Left hindlimb (tissue), 1 donor: ENCODE measurements around the gene BICC1.

ENCODE experiments used
- DNase-seq: peaks from one replicate; pipeline ENCODE4 v3.0.0-alpha.2; 2018

BICC1 gene

GRCh38 chr10:58715061-58715460 is 202.4 kb downstream of the BICC1 start:
- no peak for DNase-seq

DNA sequence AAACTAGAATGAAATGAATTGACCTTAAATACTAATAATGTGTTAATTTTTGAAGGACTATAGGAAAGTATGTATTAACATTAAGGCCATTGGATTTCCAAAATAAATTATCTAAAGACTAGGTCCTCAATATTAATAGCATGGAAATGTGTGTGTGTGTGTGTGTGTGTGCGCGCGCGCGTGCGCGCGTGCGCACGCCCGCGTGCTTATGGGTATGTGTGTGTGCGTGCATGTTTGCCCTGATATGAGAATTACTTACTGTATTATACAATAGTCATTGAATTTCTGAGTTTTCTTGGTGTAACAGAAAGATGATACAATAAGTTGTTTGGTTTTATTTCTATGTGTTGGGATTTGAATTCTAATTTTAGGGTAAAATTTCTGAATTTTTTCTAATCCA is 205.9 kb downstream of the BICC1 start:
- DNase-seq = no peak

GRCh38 chr10:58721601-58722281 is 209.1 kb downstream of the BICC1 start:
- DNase-seq = peak; percentile 67

- DNase-seq = no peak
These were observed 210.5 kb downstream of the BICC1 start for GRCh38 chr10:58723186-58723585.

- no peak for DNase-seq
These were observed 211.3 kb downstream of the BICC1 start for GRCh38 chr10:58723966-58724365.

- no peak for DNase-seq
These were observed 212.1 kb downstream of the BICC1 start for GRCh38 chr10:58724781-58725180.

DNA sequence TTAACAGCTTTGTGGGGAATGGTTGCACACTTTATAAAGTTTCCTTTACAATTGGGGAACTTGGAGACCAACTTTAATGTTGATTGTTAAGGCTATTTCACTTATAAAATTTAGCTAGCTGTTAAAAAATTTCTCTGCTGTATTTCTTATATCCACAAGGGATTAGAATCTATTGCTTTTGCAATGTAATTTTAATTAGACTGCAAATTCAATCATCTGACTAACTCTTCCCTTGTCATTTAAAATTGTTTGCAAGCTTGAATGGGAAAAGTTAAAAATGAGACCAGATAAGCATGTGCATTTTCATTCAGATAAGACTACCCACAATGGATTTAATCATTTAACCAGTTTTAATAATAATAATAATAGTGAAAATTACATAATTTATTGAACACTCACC is 213.2 kb downstream of the BICC1 start:
- DNase-seq = no peak

DNA sequence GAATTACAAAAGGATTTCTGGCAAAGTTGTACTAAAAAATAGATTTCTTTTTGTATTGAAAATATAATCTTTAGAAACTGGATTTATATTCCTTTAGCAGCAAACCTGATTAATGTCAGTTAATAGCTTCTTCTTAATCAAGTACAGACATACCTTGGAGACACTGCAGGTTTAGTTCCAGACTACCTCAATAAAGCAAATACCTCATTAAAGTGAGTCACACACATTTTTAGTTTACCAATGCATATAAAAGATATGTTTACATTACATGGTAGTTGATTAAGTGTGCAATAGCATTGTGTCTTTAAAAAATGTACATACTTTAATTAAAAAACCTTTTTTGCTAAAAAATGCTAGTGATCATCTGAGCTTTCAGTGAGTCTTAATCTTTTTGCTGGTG is 215.0 kb downstream of the BICC1 start:
- no peak for DNase-seq

DNA sequence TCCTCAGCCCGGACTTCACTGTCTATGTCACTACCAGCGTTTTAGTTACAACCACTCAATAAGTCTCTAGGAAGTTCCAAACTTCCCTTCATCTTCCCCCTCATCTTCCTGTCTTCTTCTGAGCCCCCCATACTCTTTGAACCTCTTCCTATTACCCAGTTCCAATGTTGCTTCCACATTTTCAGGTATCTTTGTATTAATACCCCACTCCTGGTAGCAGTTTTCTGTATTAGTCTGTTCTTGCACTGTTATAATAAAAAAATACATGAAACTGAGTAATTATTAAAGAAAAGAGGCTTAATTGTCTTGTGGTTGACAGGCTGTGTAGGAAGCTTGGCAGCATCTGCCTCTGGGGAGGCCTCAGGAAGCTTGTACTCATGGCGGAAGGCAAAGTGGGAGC is 218.6 kb downstream of the BICC1 start:
- DNase-seq = no peak

GRCh38 chr10:58733436-58733835 is 220.8 kb downstream of the BICC1 start:
- DNase-seq = no peak

GRCh38 chr10:58734116-58734515 is 221.4 kb downstream of the BICC1 start:
- no peak for DNase-seq

GRCh38 chr10:58734664-58735063 is 222.0 kb downstream of the BICC1 start:
- DNase-seq = no peak

GRCh38 chr10:58735087-58735486 is 222.4 kb downstream of the BICC1 start:
- DNase-seq = no peak

GRCh38 chr10:58740620-58741369 is 228.1 kb downstream of the BICC1 start:
- DNase-seq = no peak

DNA sequence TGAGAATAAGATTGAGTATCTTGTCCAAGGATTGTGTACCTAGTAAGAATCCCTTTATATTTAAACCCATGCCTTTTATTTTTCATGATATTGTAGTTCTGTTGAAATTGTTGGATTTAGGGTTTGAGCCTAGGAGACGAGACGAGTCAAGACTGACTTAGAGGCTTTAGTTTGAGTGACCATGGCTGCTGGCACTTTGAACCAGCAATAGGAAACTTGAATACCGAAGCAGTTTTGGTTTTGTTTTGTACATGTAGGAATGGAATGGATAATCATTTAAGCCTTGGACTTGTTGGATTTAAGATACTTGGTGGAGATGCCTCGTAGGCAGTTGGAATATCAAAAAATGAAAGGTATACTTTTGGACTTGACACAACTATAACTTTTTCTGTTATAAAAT is 229.0 kb downstream of the BICC1 start:
- no peak for DNase-seq

DNA sequence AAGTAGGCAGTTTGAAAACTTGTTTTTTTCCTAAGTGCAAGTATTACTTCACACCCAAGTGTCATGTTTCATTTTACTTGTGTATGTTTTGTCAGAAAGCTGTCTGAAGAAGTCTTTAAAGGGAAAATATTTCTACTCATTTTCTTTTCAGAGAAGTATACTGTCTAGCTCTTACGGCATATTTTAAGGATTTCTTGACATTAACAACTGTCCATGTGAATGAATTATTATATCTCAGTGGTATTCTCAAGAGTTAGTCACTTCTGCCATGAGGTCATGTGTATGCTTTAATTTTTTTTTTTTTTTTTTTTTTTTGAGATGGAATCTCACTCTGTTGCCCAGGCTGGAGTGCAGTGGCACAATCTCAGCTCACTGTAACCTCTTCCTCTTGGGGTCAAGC is 229.5 kb downstream of the BICC1 start:
- DNase-seq = no peak

DNA sequence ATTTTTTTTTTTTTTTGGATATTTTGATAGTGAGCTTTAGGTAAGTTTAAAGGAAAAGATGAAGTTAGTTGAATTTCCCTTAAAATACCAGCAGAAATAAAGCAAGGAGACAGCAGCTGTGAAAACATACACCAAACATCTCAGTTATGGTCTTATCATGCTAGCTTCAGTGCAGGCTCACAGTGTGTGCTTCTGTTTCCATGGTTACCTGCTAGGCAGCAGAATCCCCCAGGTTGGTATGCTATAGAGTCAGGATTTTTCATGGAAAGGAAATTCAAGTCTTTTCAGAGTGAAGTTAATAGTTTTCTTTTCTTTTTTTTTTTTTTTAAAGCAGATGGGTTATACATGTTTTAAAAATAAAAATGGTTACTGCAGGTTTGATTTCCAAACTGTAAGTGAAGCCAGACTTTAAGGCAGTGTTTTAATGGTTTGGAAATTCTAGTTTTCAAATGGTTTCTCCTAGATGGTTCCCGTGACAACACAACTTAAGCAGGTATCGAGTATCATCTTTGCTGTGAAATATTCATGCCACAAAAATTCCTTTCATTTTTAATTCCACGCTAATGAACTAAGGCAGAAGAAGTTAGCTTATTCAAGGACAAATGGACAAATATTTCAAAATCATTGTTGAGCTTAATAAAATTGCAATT is 230.9 kb downstream of the BICC1 start:
- DNase-seq = no peak

GRCh38 chr10:58746474-58747185 is 234.0 kb downstream of the BICC1 start:
- DNase-seq = no peak

DNA sequence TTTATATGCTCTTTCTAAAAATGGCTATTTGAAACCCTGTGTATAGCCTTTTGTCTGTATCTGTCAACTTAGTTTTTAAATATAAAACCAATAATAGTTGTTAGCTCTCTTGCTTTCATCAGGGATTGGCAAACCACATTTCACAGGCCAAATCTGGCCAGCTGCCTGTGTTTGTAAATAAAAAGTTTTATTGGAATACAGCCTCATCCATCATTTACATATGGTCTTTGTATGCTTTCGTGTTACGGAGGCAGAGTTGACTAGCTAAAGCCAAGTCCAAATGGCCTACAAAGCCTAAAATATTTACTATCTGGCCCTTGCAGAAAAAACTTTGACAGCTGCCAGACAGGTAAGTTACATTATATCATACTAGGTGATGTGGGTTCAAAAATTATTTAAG is 235.0 kb downstream of the BICC1 start:
- DNase-seq = no peak

DNA sequence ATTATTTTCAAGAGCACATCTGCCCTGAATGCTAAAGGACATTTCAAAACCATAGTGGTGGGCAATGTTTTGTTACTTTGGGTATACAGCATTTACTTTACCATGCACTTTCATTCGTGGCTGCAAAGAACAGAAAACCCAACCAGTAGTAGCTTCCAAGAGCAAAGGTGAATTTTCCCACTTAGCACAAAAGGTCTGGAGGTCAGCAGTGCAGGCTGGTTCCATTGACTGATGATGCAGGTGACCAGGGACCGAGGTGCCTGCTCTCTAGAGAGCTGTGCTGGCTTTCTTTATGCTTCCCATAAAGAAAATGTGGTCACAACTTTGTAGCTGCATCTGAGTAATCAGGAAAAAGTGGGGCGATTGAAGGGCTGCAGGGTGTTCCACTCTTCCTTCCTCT is 240.0 kb downstream of the BICC1 start:
- DNase-seq = no peak

DNA sequence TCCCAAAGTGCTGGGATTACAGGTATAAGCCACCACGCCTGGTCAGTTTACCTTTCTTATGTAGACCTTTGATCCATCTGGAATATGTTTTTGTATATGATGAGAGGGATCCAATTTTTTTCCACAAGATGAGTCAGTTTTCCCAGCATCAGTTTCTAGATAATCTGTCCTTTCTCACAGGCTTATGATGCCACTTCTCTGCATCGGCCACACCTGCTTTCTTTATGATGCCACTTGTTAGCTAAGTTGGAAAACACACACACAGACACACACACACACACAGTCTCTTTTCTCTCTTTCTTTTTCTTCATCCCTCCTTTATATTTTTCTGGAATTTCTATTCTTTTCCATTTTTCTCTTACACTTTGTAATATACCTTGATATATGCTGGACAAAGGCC is 240.8 kb downstream of the BICC1 start:
- no peak for DNase-seq

DNA sequence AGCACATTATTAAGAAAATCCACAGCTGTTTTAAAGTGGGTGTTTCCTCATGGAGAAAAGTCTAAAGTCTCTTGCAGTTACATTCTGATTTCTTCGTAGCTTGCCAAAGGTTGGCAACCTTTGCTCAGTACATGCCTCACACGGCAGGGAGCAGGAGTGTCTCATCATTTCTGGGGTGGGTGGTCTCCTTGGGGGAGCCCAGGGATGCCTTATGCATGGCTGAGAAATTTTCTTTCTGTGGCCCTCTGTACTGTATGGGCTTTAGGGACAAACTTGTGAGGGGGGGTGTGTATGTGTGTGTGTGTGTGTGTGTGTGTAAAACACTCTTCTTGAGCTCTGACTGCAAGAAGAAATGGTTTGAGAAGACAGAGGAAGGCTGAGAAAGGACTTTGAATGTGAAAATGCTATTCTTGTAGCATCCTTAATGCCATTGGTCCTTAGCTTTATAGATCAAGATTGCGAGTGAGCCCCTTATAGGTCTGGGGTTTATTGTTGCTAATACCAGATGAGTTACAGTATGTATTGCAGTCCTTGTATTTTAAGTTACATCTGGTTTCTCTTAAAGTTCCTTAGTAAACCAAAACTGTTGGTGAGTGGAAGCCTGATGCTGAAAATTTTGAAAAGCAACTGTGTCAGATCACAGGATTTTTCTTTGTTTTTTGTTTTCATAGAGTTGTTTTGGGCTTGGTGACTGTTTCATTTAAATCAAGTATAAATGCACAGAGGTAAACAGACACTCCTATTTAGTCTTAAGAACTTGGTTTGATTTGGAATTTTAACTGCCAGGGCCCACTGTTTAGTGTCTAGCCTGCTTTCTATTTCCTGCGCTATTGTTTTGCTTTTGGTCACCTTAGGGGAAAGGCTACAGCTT is 242.0 kb downstream of the BICC1 start:
- DNase-seq = peak; percentile 52

- DNase-seq = no peak
These were observed 242.6 kb downstream of the BICC1 start for GRCh38 chr10:58755340-58755610.
